AG10803 (cell line): ENCODE data around the gene TNFRSF1B.

Experiments
- DNase-seq: peaks from one replicate; pipeline ENCODE4 v3.0.0; 2010; ENCODE audit warnings: low read depth
- H3K4me3 ChIP-seq: 2 replicates; pipeline ENCODE4 v1.5.1; 2011; ENCODE audit warnings: mild to moderate bottlenecking, low read length, control low read depth
- CTCF ChIP-seq: conservative IDR thresholded peaks from 2 replicates; pipeline ENCODE4 v1.5.1; 2011; ENCODE audit warnings: mild to moderate bottlenecking, low read length, control low read depth, inconsistent platforms

The TNFRSF1B gene

GRCh38 chr1:12197483-12197880 lies 30.7 kb downstream of the TNFRSF1B start:
- H3K4me3 ChIP-seq = no peak overlapping the region
- TF ChIP-seq CTCF = no peak
- no peak for DNase-seq

- TF ChIP-seq CTCF = no peak
- DNase-seq = no peak
- no peak overlapping the region for H3K4me3 ChIP-seq
Measured at GRCh38 chr1:12200208-12200607, 33.4 kb downstream of the TNFRSF1B start.

DNA sequence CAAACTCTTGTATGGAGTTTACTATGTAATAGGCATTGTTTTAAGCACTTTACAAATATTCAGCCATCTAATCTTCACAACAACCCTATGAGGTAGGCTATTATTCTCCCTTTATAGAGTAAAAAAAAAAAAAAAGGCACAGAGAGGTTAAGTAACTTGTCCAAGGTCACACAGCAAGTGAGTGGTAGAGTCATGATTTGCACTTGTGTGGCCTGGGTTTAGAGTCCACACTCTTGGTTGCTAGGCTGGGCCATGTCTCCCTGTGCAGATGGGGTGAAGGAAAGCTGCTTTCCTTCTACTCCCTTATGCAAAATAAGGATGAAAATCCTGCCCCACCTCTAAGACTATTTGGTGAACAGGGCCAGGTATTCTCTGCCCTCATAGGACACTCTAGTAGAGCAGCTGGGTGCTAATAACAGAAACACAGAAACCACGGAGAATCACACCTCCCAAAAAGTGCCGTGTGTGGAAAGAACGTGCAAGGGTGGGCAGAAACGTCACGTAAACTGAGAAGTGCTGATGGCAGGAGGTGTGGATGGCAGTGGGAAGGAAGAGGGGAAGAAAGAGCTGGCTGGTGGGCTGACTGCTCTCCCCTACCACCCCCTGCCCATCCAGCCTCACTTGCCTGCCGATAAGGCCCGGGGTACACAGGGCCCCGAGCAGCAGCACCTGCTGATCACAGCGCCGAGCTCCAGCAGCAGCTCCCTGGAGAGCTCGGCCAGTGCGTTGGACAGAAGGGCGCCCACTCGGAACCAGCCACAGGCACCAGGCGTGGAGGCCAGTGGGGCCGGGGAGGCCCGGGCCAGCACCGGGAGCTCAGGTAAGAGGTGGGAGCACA lies 34.8 kb downstream of the TNFRSF1B start:
- no peak for TF ChIP-seq CTCF
- DNase-seq = no peak
- no peak overlapping the region for H3K4me3 ChIP-seq

DNA sequence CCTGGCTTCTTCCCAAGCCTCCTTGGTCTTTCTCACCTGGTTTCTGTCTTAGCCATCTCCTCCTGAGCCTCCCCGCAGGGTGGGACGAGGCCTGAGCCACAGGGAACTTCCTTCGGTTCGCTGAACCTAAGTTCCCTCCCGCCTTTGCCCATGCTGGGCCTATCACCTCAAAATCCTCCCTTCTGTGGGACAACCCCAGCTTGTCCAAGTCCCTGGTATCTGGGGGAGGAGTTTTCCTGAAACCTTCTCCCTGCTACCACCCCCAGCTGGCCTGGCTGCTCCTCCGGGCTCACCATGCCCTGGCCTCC lies 35.4 kb downstream of the TNFRSF1B start:
- no peak for TF ChIP-seq CTCF
- no peak for DNase-seq
- H3K4me3 ChIP-seq = no peak overlapping the region

DNA sequence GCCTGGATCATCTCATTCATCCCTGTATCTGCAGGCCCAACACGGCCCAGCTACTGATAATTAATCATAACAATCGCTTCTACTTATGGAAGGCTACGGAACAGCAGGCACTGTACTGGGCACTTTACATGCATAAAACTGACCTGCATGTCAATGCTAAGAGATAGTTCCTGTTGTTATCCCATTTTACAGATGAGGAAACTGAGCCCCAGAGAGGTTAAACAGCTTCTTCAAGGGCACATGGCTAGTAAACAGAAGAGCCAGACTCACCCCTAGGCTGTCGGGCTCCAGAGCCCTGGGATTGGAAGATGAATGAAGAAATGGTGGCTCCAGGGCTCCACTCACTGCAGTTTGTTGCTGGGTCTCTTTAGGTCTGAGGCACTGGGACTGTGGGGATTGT lies 35.8 kb downstream of the TNFRSF1B start:
- DNase-seq = no peak
- no peak overlapping the region for H3K4me3 ChIP-seq
- no peak for TF ChIP-seq CTCF

GRCh38 chr1:12203216-12204007 lies 36.6 kb downstream of the TNFRSF1B start:
- no peak for DNase-seq
- no peak for TF ChIP-seq CTCF
- H3K4me3 ChIP-seq = no peak overlapping the region

DNA sequence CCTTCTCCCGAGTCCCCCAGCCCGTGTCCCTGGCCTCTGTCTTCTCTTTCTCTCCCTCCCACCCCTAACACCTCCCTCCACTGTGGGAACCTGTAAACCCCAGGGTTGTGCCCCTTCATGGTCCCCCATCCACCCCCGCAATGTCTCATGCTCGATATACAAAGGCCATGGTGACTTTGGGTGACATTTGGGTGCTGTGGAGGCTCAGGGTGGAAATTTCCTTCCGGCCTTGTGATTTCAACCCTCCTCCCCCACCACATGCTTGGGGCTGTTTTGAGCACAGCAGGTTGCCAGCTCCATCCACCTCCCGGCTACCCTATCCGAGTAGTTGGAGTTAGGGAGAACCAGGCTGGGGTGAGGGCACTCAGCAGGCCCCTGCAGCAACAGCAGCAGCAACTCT lies 37.3 kb downstream of the TNFRSF1B start:
- H3K4me3 ChIP-seq = no peak overlapping the region
- DNase-seq = no peak
- no peak for TF ChIP-seq CTCF
